HG03558 (cell line): Measurements from ENCODE around the gene COQ10A.
"Not testable (repeated sequence)": the region's sequence is repeated elsewhere in the genome, so short reads cannot be mapped to it uniquely, and the experiment has no call there.

Source experiments
- ATAC-seq: cut with Tn5 transposase; IDR thresholded peaks from one replicate; pipeline ENCODE4 v1.9.1; 2021; ENCODE audit warnings: moderate number of reproducible peaks; ENCODE audit not compliant: unreplicated experiment; ENCODE audit errors: extremely low read depth

The COQ10A gene

DNA sequence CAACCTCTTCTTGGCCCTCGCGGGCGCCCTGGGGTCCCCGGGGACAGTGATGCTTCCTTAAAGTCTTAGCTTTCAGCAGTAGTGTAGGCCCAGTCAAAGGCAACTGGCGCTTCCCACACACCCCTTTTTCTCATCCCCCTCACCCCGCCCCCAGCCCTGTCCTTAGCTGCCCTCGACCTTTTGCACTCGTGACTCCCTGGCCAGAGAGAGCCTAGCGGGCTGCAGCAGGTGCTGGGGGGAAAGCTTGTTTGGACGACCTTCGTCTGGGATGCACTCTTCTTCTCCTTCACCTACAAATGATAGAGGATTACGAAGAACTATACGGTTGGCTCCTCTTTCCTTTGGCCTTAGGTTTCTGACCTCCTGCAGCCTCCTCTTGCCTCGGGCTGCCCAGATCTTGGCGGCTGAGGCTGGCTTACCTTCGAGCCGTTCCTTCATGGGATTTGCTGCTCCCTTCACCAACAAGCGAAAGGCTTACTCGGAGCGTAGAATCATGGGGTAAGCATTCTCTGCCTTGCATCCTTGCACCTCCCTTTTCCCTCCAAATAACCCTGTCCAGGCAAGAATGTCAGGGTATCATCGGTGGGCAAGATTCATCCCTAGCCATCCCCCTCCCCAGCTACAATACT lies 815 bp downstream of the COQ10A start:
- no peak for ATAC-seq

- ATAC-seq = no peak
Observed at GRCh38 chr12:56271031-56271430, 4.3 kb downstream of the COQ10A start.

GRCh38 chr12:56272468-56272867 lies 5.7 kb downstream of the COQ10A start:
- not testable (repeated sequence) for ATAC-seq

DNA sequence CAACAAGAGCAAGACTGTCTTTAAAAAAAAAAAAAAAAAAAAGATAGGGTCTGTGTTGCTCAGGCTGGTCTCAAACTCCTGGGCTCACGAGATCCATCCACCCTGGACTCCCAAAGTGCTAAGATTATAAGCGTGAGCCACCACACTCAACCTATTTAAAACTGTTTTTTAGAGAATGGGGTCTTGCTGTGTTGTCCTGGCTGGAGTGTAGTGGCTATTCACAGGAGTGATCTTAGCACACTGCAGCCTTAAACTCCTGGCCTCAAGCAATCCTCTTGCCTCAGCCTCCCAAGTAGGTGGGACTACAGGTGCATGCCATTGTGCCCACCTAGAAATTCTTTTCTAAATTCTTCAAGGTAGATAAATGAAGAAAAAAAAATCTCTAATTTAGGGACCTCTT lies 7.6 kb downstream of the COQ10A start:
- no peak for ATAC-seq

DNA sequence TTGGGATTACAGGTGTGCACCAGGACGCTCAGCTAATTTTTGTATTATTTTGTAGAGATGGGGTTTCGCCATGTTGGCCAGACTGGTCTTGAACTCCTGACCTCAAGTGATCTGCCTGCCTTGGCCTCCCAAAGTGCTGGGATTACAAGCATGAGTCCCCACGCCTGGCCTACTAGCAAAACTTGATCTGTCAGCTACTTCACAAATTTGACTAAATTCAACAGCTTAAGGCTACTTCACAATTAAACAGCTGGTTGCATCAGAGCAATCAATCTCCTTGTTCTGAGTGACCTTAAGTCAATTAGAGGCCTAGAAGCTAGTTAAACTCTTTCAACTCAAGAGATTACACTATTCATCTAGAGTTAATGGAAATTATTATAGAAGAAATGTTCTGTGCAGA lies 12.2 kb downstream of the COQ10A start:
- ATAC-seq = no peak

DNA sequence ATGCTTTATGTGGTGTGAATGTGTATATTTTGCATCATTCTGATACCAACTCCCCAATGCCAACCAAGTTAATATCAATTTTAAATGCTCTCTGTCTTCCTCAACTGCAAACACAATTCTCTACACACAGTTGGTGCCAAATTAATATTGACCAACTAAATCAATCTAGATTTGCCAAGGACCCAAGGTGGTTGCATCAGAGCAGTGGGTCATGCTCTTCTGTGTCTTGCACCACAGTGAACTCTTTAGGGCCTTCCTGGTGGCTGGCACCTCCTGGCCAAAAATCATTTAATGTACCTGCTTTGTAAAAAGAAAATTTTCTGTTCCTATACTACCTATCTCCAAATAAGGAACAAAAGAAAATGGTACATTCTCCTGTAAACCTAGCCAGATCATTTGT lies 14.1 kb downstream of the COQ10A start:
- ATAC-seq = no peak

DNA sequence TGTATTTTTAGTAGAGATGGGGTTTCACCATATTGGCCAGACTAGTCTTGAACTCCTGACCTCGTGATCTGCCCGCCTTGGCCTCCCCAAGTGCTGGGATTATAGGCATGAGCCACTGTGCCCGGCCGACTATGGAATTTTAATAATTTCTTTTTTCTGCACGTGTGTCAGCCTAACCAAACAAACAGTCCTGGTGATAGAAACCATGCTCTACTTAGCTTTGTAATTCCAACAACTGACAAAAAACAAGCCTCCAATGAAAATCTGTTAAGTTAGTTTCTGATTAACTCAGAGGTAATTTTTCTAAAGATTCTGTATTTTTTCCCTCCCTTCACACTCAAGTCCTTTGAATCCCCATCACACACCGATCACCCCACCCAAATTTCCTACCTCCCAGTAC lies 15.3 kb downstream of the COQ10A start:
- no peak for ATAC-seq

DNA sequence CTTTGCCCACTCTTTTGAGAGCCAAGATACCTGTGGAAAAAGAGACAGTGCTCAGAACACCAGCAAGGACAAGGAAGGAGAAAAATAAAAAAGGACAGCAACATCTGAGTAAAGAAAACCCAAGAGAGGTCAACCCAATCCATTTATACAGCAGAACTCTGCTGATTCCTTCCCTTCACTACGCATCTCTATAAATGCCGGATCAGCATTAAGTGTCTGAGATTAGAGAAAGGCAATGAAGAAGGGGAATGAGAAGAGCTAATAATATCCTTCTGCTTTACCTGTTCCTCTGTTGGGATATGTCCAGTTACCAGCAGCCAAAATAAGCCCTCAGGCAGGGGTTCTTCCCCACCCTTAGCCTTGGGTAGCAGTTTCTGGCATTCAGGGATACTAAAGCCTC lies 15.8 kb downstream of the COQ10A start:
- ATAC-seq = no peak

GRCh38 chr12:56284263-56284662 lies 17.5 kb downstream of the COQ10A start:
- not testable (repeated sequence) for ATAC-seq

GRCh38 chr12:56286044-56286830 lies 19.5 kb downstream of the COQ10A start:
- no peak for ATAC-seq

DNA sequence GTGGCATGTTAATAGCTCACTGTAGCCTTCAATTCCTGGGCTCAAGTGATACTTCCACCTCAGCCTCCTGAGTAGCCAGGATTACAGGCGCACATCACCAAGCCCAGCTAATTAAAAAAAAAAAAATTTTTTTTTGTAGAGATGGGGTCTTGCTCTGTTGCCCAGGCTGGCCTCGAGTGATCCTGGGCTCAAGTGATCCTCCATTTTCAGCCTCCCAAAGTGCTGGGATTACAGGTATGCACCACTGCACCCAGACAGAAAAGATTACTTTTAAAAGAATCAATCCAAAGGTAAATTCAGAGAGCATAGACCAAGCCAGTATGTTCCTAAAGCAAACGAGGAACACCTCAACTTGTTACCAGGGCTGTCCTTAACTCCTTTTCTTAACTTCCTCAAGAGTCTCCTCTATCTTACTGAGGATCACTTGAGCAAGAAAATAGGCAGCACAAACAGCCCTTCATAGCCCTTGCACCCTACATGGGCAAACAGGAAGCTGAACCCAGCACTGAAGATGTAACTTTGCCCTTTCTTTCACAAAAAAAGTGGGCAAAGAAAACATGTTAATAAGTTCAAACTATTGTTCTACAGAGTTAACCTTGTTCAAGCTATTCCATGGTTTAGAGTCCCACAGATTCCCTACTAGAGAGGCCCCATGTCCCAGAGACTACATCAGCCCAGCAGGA lies 22.1 kb downstream of the COQ10A start:
- ATAC-seq = no peak

DNA sequence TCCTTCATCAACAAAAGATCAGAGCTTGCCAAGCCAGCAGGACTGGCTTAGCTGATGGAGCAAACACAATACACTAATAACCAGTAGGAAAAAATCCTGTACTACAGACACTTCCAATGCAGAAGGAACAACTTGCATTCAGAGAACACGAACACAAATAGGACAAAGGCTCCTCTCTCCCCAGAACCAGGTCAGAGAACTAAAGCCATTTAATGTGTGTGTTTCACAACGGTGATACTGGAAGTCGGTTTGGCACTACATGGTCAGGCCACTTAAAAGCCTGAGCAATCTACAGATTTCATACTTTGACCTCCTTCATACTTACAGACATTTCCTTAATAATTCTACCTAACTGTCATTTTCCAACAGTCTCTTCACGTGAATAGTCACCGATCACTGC lies 27.1 kb downstream of the COQ10A start:
- no peak for ATAC-seq

DNA sequence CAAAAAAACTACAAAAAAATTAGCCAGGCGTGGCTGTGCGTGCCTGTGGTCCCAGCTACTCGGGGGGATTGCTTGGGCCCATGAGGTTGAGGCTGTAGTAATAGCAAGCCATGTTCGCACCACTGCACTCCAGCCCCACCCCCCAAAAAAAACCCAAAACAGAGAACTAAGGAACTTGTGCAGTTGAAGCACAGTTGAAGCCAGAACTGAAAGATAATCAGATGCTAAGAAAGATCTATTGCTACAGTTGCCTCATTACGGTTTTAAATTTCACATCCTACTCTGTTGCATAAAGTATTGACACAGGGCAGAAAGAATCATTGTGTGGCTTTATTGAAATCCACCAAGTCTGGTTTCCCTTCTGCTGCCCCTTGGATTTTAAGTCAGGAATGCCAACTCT lies 29.6 kb downstream of the COQ10A start:
- ATAC-seq = no peak

DNA sequence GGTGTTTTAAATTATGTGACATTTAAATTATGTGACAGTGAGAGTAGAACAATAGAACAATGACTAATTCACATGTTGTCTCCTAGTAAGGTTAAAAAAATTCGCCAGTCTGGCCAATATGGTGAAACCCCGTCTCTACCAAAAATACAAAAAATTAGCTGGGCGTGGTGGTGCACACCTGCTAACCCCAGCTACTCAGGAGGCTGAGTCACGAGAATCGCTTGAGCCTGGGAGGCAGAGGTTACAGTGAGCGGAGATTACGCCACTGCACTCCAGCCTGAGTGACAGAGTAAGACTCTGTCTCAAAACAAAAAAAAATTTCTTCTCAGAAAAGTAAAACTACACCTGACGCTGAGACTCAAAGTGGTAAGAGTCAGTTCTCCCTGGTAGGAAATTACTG lies 30.7 kb downstream of the COQ10A start:
- ATAC-seq = no peak

DNA sequence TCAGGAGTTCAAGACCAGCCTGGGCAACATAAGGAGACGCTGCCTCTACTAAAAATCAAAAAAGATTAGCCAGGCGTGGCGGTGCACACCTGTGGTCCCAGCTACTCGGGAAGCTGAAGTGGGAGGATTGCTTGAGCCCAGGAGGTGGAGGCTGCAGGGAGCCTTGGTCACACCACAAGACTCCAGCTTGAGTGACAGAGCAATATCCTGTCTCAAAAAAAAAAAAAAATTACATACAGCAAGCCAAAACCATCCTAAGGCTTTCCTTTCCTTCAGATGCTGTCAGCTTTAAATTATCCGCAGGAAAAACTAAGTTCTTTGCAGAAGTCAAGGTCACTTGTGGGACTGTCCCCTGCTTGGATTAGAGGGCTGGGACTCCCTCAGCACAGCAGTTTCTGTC lies 32.1 kb downstream of the COQ10A start:
- no peak for ATAC-seq

- no peak for ATAC-seq
Observed at GRCh38 chr12:56299308-56299852, 32.6 kb downstream of the COQ10A start.

- ATAC-seq = peak; percentile 79
Observed at GRCh38 chr12:56299853-56300643, 33.3 kb downstream of the COQ10A start, which contains the start of gene CS. TSS of gene CS (minus strand) at chr12:56300330. CDS start at chr12:56300201, 129 bp downstream.

DNA sequence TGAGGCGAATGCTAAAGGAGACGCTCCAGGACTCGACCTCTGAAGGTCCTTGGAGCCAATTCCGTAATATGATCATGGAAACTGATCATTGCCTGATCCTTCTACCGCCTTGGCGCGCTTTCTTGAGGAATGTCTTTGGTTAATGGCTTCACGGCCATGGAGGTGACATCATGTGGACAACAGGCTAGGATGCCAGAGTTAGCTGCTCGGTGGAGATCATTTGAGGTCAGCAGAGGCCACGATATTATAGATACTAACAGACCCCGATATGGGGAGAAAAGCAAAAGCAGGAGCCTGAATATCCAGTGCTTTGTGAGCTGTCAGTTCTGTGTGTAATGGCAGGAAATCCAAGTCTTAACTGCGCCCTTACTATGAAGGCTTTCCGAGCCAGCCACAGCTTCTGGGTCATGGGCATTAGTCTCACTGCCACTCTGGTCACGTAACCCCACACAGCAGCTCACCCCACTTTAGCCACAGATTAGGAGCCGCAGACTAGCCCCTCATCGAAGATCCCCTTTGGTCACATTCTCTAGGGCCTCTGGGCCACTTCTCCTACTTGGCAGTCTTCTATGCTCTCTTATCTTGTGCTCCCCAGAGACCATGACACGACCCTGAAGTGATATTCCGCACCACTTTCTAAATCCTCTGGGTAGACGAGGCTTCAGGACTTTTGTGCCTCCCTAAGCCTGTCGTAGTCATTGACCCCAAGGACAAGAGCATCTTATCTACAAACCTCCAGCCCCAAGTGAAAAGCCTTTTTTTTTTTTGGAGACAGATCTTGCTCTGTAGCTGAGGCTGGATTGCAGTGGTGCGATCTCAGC lies 34.1 kb downstream of the COQ10A start:
- no peak for ATAC-seq

DNA sequence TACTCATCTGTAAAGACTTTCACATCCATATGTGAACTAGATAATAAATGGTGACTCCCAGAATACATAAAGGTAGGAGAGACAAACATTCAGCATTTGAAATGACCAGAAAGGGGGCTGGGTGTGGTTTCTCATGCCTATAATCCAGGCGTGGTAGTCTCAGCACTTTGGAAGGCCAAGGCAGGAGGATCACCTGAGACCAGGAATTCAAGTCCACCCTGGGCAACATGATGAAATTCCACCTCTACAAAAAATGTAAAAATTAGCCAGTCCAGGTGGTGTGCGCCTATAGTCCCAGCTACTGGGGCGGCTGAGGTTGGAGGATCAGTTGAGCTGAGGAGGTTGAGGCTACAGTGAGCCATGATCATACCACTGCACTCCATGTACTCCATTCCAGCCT lies 37.5 kb downstream of the COQ10A start:
- ATAC-seq = no peak
